ENCODE measurements around the gene PUS7. TPM values are rescaled to one million over a fixed set of nuclear protein-coding genes. Genes with fewer than 3 reads are reported as not detected.

PUS7 gene, protein sequence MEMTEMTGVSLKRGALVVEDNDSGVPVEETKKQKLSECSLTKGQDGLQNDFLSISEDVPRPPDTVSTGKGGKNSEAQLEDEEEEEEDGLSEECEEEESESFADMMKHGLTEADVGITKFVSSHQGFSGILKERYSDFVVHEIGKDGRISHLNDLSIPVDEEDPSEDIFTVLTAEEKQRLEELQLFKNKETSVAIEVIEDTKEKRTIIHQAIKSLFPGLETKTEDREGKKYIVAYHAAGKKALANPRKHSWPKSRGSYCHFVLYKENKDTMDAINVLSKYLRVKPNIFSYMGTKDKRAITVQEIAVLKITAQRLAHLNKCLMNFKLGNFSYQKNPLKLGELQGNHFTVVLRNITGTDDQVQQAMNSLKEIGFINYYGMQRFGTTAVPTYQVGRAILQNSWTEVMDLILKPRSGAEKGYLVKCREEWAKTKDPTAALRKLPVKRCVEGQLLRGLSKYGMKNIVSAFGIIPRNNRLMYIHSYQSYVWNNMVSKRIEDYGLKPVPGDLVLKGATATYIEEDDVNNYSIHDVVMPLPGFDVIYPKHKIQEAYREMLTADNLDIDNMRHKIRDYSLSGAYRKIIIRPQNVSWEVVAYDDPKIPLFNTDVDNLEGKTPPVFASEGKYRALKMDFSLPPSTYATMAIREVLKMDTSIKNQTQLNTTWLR
- total RNA-seq (2014; rRNA removed; shearing (Covaris generic)), result 20.1 and 39.3 TPM in 2 replicates
- 13.6 and 16.0 TPM in 2 replicates for polyA plus RNA-seq (2016; fragmentation: Nextera tagmentation; extraction: Ambion mirVana)

- in situ Hi-C loops (cut with MboI), result no loop called here
- peak within 1 kb of the TSS; percentile 90 for H3K9ac ChIP-seq
- H3K9me3 ChIP-seq (ENCODE audit: low read depth), result no peaks in the 10 kb centered on the region
- peak within 1 kb of the TSS; percentile 92 for H3K27ac ChIP-seq
- H3F3A ChIP-seq (ENCODE audit: insufficient read depth), result peaks cover 16% of the 10 kb centered on the region
- no peak for TF ChIP-seq EZH2 (IDR thresholded peaks at IDR 0.05; ENCODE audit: insufficient read depth, poor library complexity, severe bottlenecking)
- no peak for TF ChIP-seq EZH2phosphoT487 (IDR thresholded peaks at IDR 0.05; ENCODE audit: insufficient read depth, low read depth)
- DNase-seq, result peak; percentile 97
- no peaks in the 10 kb centered on the region for H4K20me1 ChIP-seq (ENCODE audit: insufficient read depth)
- H3K4me1 ChIP-seq (ENCODE audit: insufficient read depth), result peaks cover 9% of the 10 kb centered on the region; the same call in 1 of the 2 replicates
- no peaks in the 10 kb centered on the region for H3K27me3 ChIP-seq (replicated peaks; ENCODE audit: insufficient read depth)
- H3K4me2 ChIP-seq (ENCODE audit: unreplicated experiment), result peak within 1 kb of the TSS; percentile 82
- H3K4me3 ChIP-seq, result peak within 1 kb of the TSS; percentile 82
- WGBS, 2 experiments (ENCODE audit: low coverage in 1 of 2, low lambda C conversion rate in 2 of 2, missing lambda C conversion rate in 2 of 2), result 1 to 2% methylated on average over 15 to 82 of the region's 96 CpGs
- peaks cover 43% of the 10 kb centered on the region for H3K79me2 ChIP-seq (ENCODE audit: insufficient read depth)
- peak within 1 kb of the TSS; percentile 96 for H2AFZ ChIP-seq
- peaks cover 4% of the 10 kb centered on the region; the same call in 1 of the 2 replicates for H3K36me3 ChIP-seq (ENCODE audit: low read depth)
- no peaks in the 10 kb centered on the region for H3K9me2 ChIP-seq (ENCODE audit: insufficient read depth)
Observed at GRCh38 chr7:105521717-105522463, at the start of gene PUS7. Gene PUS7 (minus strand): TSS chr7:105522271. CDS start chr7:105508512, 13,759 bp downstream.

GRCh38 chr7:105567821-105568220 is 45.8 kb upstream of the PUS7 start:
- Histone ChIP-seq H4K20me1 (ENCODE audit: insufficient read depth) (no peaks in the 10 kb centered on the region), H3K9me2 (ENCODE audit: insufficient read depth) (no peaks in the 10 kb centered on the region), H3K79me2 (ENCODE audit: insufficient read depth) (no peaks in the 10 kb centered on the region), H3K4me3 (no peak overlapping the region), H3K4me2 (ENCODE audit: unreplicated experiment) (no peak overlapping the region), H3F3A (ENCODE audit: insufficient read depth) (peaks cover 7% of the 10 kb centered on the region), H3K27me3 (replicated peaks; ENCODE audit: insufficient read depth) (no peaks in the 10 kb centered on the region), H2AFZ (no peak overlapping the region), H3K27ac (no peak overlapping the region), H3K36me3 (ENCODE audit: low read depth) (peaks cover 62% of the 10 kb centered on the region), H3K9me3 (ENCODE audit: low read depth) (no peaks in the 10 kb centered on the region), H3K4me1 (ENCODE audit: insufficient read depth) (no peaks in the 10 kb centered on the region), H3K9ac (no peak overlapping the region)
- no peak for DNase-seq
- in situ Hi-C loops (cut with MboI), result no loop called here
- 96 to 97% methylated on average over 3 of the region's 3 CpGs for WGBS, 2 experiments (ENCODE audit: low coverage in 1 of 2, low lambda C conversion rate in 2 of 2, missing lambda C conversion rate in 2 of 2)
- no peak for TF ChIP-seq EZH2phosphoT487 (IDR thresholded peaks at IDR 0.05; ENCODE audit: insufficient read depth, low read depth)
- TF ChIP-seq EZH2 (IDR thresholded peaks at IDR 0.05; ENCODE audit: insufficient read depth, poor library complexity, severe bottlenecking), result no peak

DNA sequence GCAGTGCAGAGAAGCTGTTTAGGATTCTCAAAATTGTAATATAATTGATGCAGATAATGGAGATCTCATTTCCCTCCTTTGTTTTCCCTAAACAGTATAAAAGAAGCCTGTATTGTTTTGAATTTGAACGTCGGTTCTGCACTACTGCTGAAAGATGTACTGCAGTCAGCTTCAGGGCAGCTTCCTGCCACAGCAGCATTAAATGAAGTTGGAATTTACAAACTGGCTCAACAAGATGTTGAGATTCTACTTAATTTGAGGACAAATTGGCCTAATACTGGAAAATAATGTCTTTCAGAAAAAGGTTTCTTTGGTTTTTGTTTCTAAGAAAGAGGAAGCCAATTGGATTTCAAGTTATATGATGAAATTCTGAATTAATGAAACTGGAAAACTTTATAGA is 45.0 kb upstream of the PUS7 start:
- 44 to 63% methylated on average over 2 of the region's 2 CpGs for WGBS, 2 experiments (ENCODE audit: low coverage in 1 of 2, low lambda C conversion rate in 2 of 2, missing lambda C conversion rate in 2 of 2)
- no peak overlapping the region for H3K9ac ChIP-seq
- no peak overlapping the region for H3K4me3 ChIP-seq
- no peaks in the 10 kb centered on the region for H3K9me2 ChIP-seq (ENCODE audit: insufficient read depth)
- no peaks in the 10 kb centered on the region for H3K79me2 ChIP-seq (ENCODE audit: insufficient read depth)
- H3K36me3 ChIP-seq (ENCODE audit: low read depth), result peaks cover 64% of the 10 kb centered on the region
- H2AFZ ChIP-seq, result no peak overlapping the region
- H3K27me3 ChIP-seq (replicated peaks; ENCODE audit: insufficient read depth), result no peaks in the 10 kb centered on the region
- no peaks in the 10 kb centered on the region for H3K4me1 ChIP-seq (ENCODE audit: insufficient read depth)
- TF ChIP-seq EZH2phosphoT487 (IDR thresholded peaks at IDR 0.05; ENCODE audit: insufficient read depth, low read depth) (no peak), EZH2 (IDR thresholded peaks at IDR 0.05; ENCODE audit: insufficient read depth, poor library complexity, severe bottlenecking) (no peak)
- no peak overlapping the region for H3K4me2 ChIP-seq (ENCODE audit: unreplicated experiment)
- in situ Hi-C loops (cut with MboI), result no loop called here
- H3K27ac ChIP-seq, result no peak overlapping the region
- no peaks in the 10 kb centered on the region for H3K9me3 ChIP-seq (ENCODE audit: low read depth)
- H3F3A ChIP-seq (ENCODE audit: insufficient read depth), result peaks cover 7% of the 10 kb centered on the region
- H4K20me1 ChIP-seq (ENCODE audit: insufficient read depth), result no peaks in the 10 kb centered on the region
- DNase-seq, result no peak

GRCh38 chr7:105565190-105565589 is 43.1 kb upstream of the PUS7 start:
- Histone ChIP-seq H3K36me3 (ENCODE audit: low read depth) (peaks cover 76% of the 10 kb centered on the region), H3K9me3 (ENCODE audit: low read depth) (no peaks in the 10 kb centered on the region), H3K4me1 (ENCODE audit: insufficient read depth) (no peaks in the 10 kb centered on the region), H3K4me2 (ENCODE audit: unreplicated experiment) (no peak overlapping the region), H3K79me2 (ENCODE audit: insufficient read depth) (no peaks in the 10 kb centered on the region), H3K27me3 (replicated peaks; ENCODE audit: insufficient read depth) (no peaks in the 10 kb centered on the region), H3F3A (ENCODE audit: insufficient read depth) (peaks cover 7% of the 10 kb centered on the region), H3K9ac (no peak overlapping the region), H3K27ac (no peak overlapping the region), H4K20me1 (ENCODE audit: insufficient read depth) (no peaks in the 10 kb centered on the region), H2AFZ (no peak overlapping the region), H3K4me3 (no peak overlapping the region), H3K9me2 (ENCODE audit: insufficient read depth) (no peaks in the 10 kb centered on the region)
- WGBS, 2 experiments (ENCODE audit: low coverage in 1 of 2, low lambda C conversion rate in 2 of 2, missing lambda C conversion rate in 2 of 2), result 99% methylated on average over 4 of the region's 4 CpGs
- TF ChIP-seq EZH2phosphoT487 (IDR thresholded peaks at IDR 0.05; ENCODE audit: insufficient read depth, low read depth) (no peak), EZH2 (IDR thresholded peaks at IDR 0.05; ENCODE audit: insufficient read depth, poor library complexity, severe bottlenecking) (no peak)
- in situ Hi-C loops (cut with MboI), result no loop called here
- DNase-seq, result no peak
